ENCODE data around the gene LTBP1. TPM values are rescaled to one million over a fixed set of nuclear protein-coding genes. Genes with fewer than 3 reads are reported as not detected.

The LTBP1 gene
- total and polyA plus RNA-seq, 2 donors (not counting 1 experiment from before 2014, with no cell fraction given), result 0.69 TPM; not detected in 1

GRCh38 chr2:32937602-32938448, 8.9 kb upstream of the LTBP1 start:
- ATAC-seq (ENCODE audit: low read depth) (no peak), DNase-seq (no peak)
- Mint-ChIP-seq H3K9me3 (ENCODE audit: insufficient read depth) (no peaks in the 10 kb centered on the region), H3K27ac (no peak overlapping the region), H3K27me3 (peaks cover 28% of the 10 kb centered on the region), H3K4me3 (no peak overlapping the region), H3K4me1 (no peaks in the 10 kb centered on the region)
- Histone ChIP-seq H3K9ac (ENCODE audit: low read length) (no peak overlapping the region), H3K4me3 (ENCODE audit: control extremely low read depth in 1 of 5, extremely low read depth in 1 of 5, insufficient read depth in 1 of 5, low read depth in 2 of 5, low read length in 4 of 5) (no peak overlapping the region), H3K27me3 (replicated peaks in 1 of 4; ENCODE audit: control extremely low read depth in 1 of 4, control insufficient read depth in 3 of 4, insufficient read depth in 4 of 4, low read length in 3 of 4) (peaks cover 0 to 2% (median 0%) of the 10 kb centered on the region in 4 experiments), H3K36me3 (replicated peaks in 1 of 2; ENCODE audit: control extremely low read depth in 1 of 2, control insufficient read depth in 1 of 2, extremely low read depth in 1 of 2, insufficient read depth in 2 of 2, low read length in 1 of 2) (no peaks in the 10 kb centered on the region), H3K4me2 (replicated peaks; ENCODE audit: low read depth, low read length, poor library complexity, severe bottlenecking) (no peak overlapping the region), H2AFZ (ENCODE audit: insufficient read depth, low read depth, low read length, poor library complexity, severe bottlenecking) (no peak overlapping the region), H3K79me2 (ENCODE audit: control insufficient read depth, insufficient read depth, low read length) (no peaks in the 10 kb centered on the region), H4K20me1 (ENCODE audit: control insufficient read depth, insufficient read depth, low read length, poor library complexity, severe bottlenecking) (no peaks in the 10 kb centered on the region), H3K27ac (ENCODE audit: low read length in 2 of 2) (no peak overlapping the region), H3K4me1 (ENCODE audit: control insufficient read depth in 2 of 2, insufficient read depth in 2 of 2, low read length in 2 of 2) (no peaks in the 10 kb centered on the region), H3K9me3 (ENCODE audit: control extremely low read depth in 1 of 3, control insufficient read depth in 2 of 3, insufficient read depth in 1 of 3, low read length in 2 of 3) (no peaks in the 10 kb centered on the region)
- TF ChIP-seq CTCF (IDR thresholded peaks at IDR 0.05) (no peak), EZH2 (IDR thresholded peaks at IDR 0.05; ENCODE audit: borderline replicate concordance, insufficient read depth, low read depth, low read length, poor library complexity, severe bottlenecking) (no peak)
- intact Hi-C loops (cut with micrococcal nuclease), result no loop called here
- 88% methylated on average over 10 of the region's 13 CpGs for WGBS (ENCODE audit: insufficient coverage)
- ChIA-PET CTCF (no interaction called here), POLR2A (no interaction called here)

- Histone ChIP-seq H3K9ac (ENCODE audit: low read length) (no peak overlapping the region), H3K4me1 (ENCODE audit: control insufficient read depth in 2 of 2, insufficient read depth in 2 of 2, low read length in 2 of 2) (no peaks in the 10 kb centered on the region), H3K4me3 (ENCODE audit: control extremely low read depth in 1 of 5, extremely low read depth in 1 of 5, insufficient read depth in 1 of 5, low read depth in 2 of 5, low read length in 4 of 5) (no peak overlapping the region), H3K36me3 (replicated peaks in 1 of 2; ENCODE audit: control extremely low read depth in 1 of 2, control insufficient read depth in 1 of 2, extremely low read depth in 1 of 2, insufficient read depth in 2 of 2, low read length in 1 of 2) (no peaks in the 10 kb centered on the region), H3K79me2 (ENCODE audit: control insufficient read depth, insufficient read depth, low read length) (no peaks in the 10 kb centered on the region), H4K20me1 (ENCODE audit: control insufficient read depth, insufficient read depth, low read length, poor library complexity, severe bottlenecking) (no peaks in the 10 kb centered on the region), H3K27ac (ENCODE audit: low read length in 2 of 2) (no peak overlapping the region), H3K27me3 (replicated peaks in 1 of 4; ENCODE audit: control extremely low read depth in 1 of 4, control insufficient read depth in 3 of 4, insufficient read depth in 4 of 4, low read length in 3 of 4) (peaks cover 0 to 2% (median 0%) of the 10 kb centered on the region in 4 experiments), H2AFZ (ENCODE audit: insufficient read depth, low read depth, low read length, poor library complexity, severe bottlenecking) (no peak overlapping the region), H3K4me2 (replicated peaks; ENCODE audit: low read depth, low read length, poor library complexity, severe bottlenecking) (no peak overlapping the region), H3K9me3 (ENCODE audit: control extremely low read depth in 1 of 3, control insufficient read depth in 2 of 3, insufficient read depth in 1 of 3, low read length in 2 of 3) (no peaks in the 10 kb centered on the region)
- intact Hi-C loops (cut with micrococcal nuclease), result no loop called here
- ATAC-seq (ENCODE audit: low read depth) (no peak), DNase-seq (no peak)
- ChIA-PET POLR2A (no interaction called here), CTCF (no interaction called here)
- Mint-ChIP-seq H3K4me1 (no peaks in the 10 kb centered on the region), H3K9me3 (ENCODE audit: insufficient read depth) (no peaks in the 10 kb centered on the region), H3K27me3 (peaks cover 26% of the 10 kb centered on the region), H3K4me3 (no peak overlapping the region), H3K27ac (no peak overlapping the region)
- WGBS (ENCODE audit: insufficient coverage), result 95% methylated on average over 3 of the region's 3 CpGs
- TF ChIP-seq EZH2 (IDR thresholded peaks at IDR 0.05; ENCODE audit: borderline replicate concordance, insufficient read depth, low read depth, low read length, poor library complexity, severe bottlenecking) (no peak), CTCF (IDR thresholded peaks at IDR 0.05) (no peak)
Observed at GRCh38 chr2:32938934-32939333, 7.8 kb upstream of the LTBP1 start.
